Adipocyte (in vitro differentiated cells): ENCODE data around the gene ADGRD2.
A peak's percentile ranks its signal among the peaks of the same experiment; 100 is the strongest.

Experiments
- DNase-seq: peaks from one replicate; pipeline ENCODE4 v3.0.0-alpha.2; 2015; ENCODE audit warnings: low read depth
- H3K27me3 ChIP-seq: replicated peaks from 2 replicates; pipeline ENCODE4 v1.7.0; 2013; ENCODE audit warnings: mild to moderate bottlenecking, low read length, moderate library complexity; ENCODE audit not compliant: control insufficient read depth, insufficient read depth
- H3K36me3 ChIP-seq: 2 replicates; pipeline ENCODE4 v1.7.0; 2013; ENCODE audit warnings: low read length, mild to moderate bottlenecking, moderate library complexity; ENCODE audit not compliant: control insufficient read depth, insufficient read depth, severe bottlenecking
- H3K4me1 ChIP-seq: 2 replicates; pipeline ENCODE4 v1.7.0; 2013; ENCODE audit warnings: mild to moderate bottlenecking, low read length, moderate library complexity; ENCODE audit not compliant: control insufficient read depth, insufficient read depth
- H3K4me3 ChIP-seq: 2 replicates; pipeline ENCODE4 v1.7.0; 2013; ENCODE audit warnings: mild to moderate bottlenecking, low read length, moderate library complexity
- H3K9ac ChIP-seq: 2 replicates; pipeline ENCODE4 v1.7.0; 2013; ENCODE audit warnings: mild to moderate bottlenecking, low read length, moderate library complexity
- H3K9me3 ChIP-seq: 2 replicates; pipeline ENCODE4 v1.7.0; 2013; ENCODE audit warnings: mild to moderate bottlenecking, low read length, moderate library complexity; ENCODE audit not compliant: control insufficient read depth

ADGRD2 gene

GRCh38 chr9:124480621-124480981, 30.4 kb downstream of the ADGRD2 start:
- H3K36me3 ChIP-seq, result no peaks in the 10 kb centered on the region
- H3K27me3 ChIP-seq, result peaks cover 73% of the 10 kb centered on the region
- no peak overlapping the region for H3K4me3 ChIP-seq
- no peak overlapping the region for H3K9ac ChIP-seq
- DNase-seq, result peak; percentile 51
- H3K9me3 ChIP-seq, result no peaks in the 10 kb centered on the region
- no peaks in the 10 kb centered on the region for H3K4me1 ChIP-seq

- no peak overlapping the region for H3K4me3 ChIP-seq
- H3K27me3 ChIP-seq, result peaks cover 70% of the 10 kb centered on the region
- no peak overlapping the region for H3K9ac ChIP-seq
- DNase-seq, result no peak
- no peaks in the 10 kb centered on the region for H3K4me1 ChIP-seq
- H3K36me3 ChIP-seq, result no peaks in the 10 kb centered on the region
- H3K9me3 ChIP-seq, result no peaks in the 10 kb centered on the region
These were observed 30.9 kb downstream of the ADGRD2 start for GRCh38 chr9:124481115-124481514.

- Histone ChIP-seq H3K4me3 (no peak overlapping the region), H3K9me3 (no peaks in the 10 kb centered on the region), H3K9ac (no peak overlapping the region), H3K27me3 (peaks cover 71% of the 10 kb centered on the region), H3K36me3 (no peaks in the 10 kb centered on the region), H3K4me1 (no peaks in the 10 kb centered on the region)
- DNase-seq, result no peak
These were observed 32.3 kb downstream of the ADGRD2 start for GRCh38 chr9:124482431-124483031.

GRCh38 chr9:124483481-124483880, 33.2 kb downstream of the ADGRD2 start:
- peaks cover 68% of the 10 kb centered on the region for H3K27me3 ChIP-seq
- no peaks in the 10 kb centered on the region for H3K4me1 ChIP-seq

GRCh38 chr9:124485201-124485600, 35.0 kb downstream of the ADGRD2 start:
- Histone ChIP-seq H3K36me3 (no peaks in the 10 kb centered on the region), H3K4me1 (no peaks in the 10 kb centered on the region), H3K27me3 (peaks cover 61% of the 10 kb centered on the region), H3K4me3 (no peak overlapping the region), H3K9ac (no peak overlapping the region), H3K9me3 (peaks cover 3% of the 10 kb centered on the region)
- DNase-seq, result no peak

More at GRCh38 chr9:124483481-124483880, 33.2 kb downstream of the ADGRD2 start:
- H3K4me3 ChIP-seq, result no peak overlapping the region
- no peak overlapping the region for H3K9ac ChIP-seq
- H3K9me3 ChIP-seq, result no peaks in the 10 kb centered on the region
- no peak for DNase-seq
- no peaks in the 10 kb centered on the region for H3K36me3 ChIP-seq

GRCh38 chr9:124485936-124486335, 35.7 kb downstream of the ADGRD2 start:
- Histone ChIP-seq H3K36me3 (no peaks in the 10 kb centered on the region), H3K27me3 (peaks cover 59% of the 10 kb centered on the region), H3K4me3 (no peak overlapping the region), H3K4me1 (no peaks in the 10 kb centered on the region), H3K9ac (no peak overlapping the region), H3K9me3 (peaks cover 3% of the 10 kb centered on the region)
- no peak for DNase-seq

- no peaks in the 10 kb centered on the region for H3K36me3 ChIP-seq
- H3K9me3 ChIP-seq, result peaks cover 3% of the 10 kb centered on the region
- H3K4me3 ChIP-seq, result no peak overlapping the region
- no peaks in the 10 kb centered on the region for H3K4me1 ChIP-seq
- peaks cover 56% of the 10 kb centered on the region for H3K27me3 ChIP-seq
- no peak for DNase-seq
- H3K9ac ChIP-seq, result no peak overlapping the region
These were observed 36.6 kb downstream of the ADGRD2 start for GRCh38 chr9:124486778-124487259.

GRCh38 chr9:124487260-124488182, 37.3 kb downstream of the ADGRD2 start:
- DNase-seq, result no peak
- Histone ChIP-seq H3K9ac (no peak overlapping the region), H3K9me3 (peaks cover 3% of the 10 kb centered on the region), H3K27me3 (peaks cover 56% of the 10 kb centered on the region), H3K4me3 (no peak overlapping the region), H3K4me1 (no peaks in the 10 kb centered on the region), H3K36me3 (no peaks in the 10 kb centered on the region)

- H3K4me1 ChIP-seq, result no peaks in the 10 kb centered on the region
- no peak for DNase-seq
These were observed 38.5 kb downstream of the ADGRD2 start for GRCh38 chr9:124488641-124489210.

GRCh38 chr9:124489222-124489621, 39.0 kb downstream of the ADGRD2 start:
- peaks cover 3% of the 10 kb centered on the region for H3K9me3 ChIP-seq
- no peak overlapping the region for H3K9ac ChIP-seq
- no peak for DNase-seq
- H3K27me3 ChIP-seq, result peaks cover 56% of the 10 kb centered on the region
- H3K36me3 ChIP-seq, result no peaks in the 10 kb centered on the region
- H3K4me3 ChIP-seq, result no peak overlapping the region
- no peaks in the 10 kb centered on the region for H3K4me1 ChIP-seq

More at GRCh38 chr9:124488641-124489210, 38.5 kb downstream of the ADGRD2 start:
- peaks cover 56% of the 10 kb centered on the region for H3K27me3 ChIP-seq
- peaks cover 3% of the 10 kb centered on the region for H3K9me3 ChIP-seq
- H3K36me3 ChIP-seq, result no peaks in the 10 kb centered on the region
- H3K9ac ChIP-seq, result no peak overlapping the region
- no peak overlapping the region for H3K4me3 ChIP-seq

GRCh38 chr9:124490004-124490403, 39.8 kb downstream of the ADGRD2 start:
- Histone ChIP-seq H3K9me3 (peaks cover 3% of the 10 kb centered on the region), H3K4me1 (no peaks in the 10 kb centered on the region), H3K27me3 (peaks cover 59% of the 10 kb centered on the region), H3K36me3 (no peaks in the 10 kb centered on the region), H3K4me3 (no peak overlapping the region), H3K9ac (no peak overlapping the region)
- no peak for DNase-seq
